Choroid plexus epithelial cell (primary cell): Measurements from ENCODE around the gene TMEM200C.

Experiments
- DNase-seq: peaks from one replicate; pipeline ENCODE4 v3.0.0-alpha.2; 2010; ENCODE audit warnings: low read depth
- H3K4me3 ChIP-seq: 2 replicates; pipeline ENCODE4 v1.5.1; 2011; ENCODE audit warnings: low read depth, mild to moderate bottlenecking, control low read depth, low read length, moderate library complexity
- CTCF ChIP-seq: conservative IDR thresholded peaks from 2 replicates; pipeline ENCODE4 v1.5.1; 2011; ENCODE audit warnings: low read depth, mild to moderate bottlenecking, control low read depth, inconsistent platforms, low read length, moderate library complexity

TMEM200C gene

GRCh38 chr18:5909125-5909524 lies 13.8 kb upstream of the TMEM200C start:
- DNase-seq = peak; percentile 14
- no peak overlapping the region for H3K4me3 ChIP-seq
- no peak for TF ChIP-seq CTCF

- H3K4me3 ChIP-seq = no peak overlapping the region
- no peak for DNase-seq
- no peak for TF ChIP-seq CTCF
These were observed 8.1 kb upstream of the TMEM200C start for GRCh38 chr18:5903386-5903785.

GRCh38 chr18:5900262-5900661 lies 4.9 kb upstream of the TMEM200C start:
- TF ChIP-seq CTCF = no peak
- DNase-seq = no peak
- H3K4me3 ChIP-seq = no peak overlapping the region

- TF ChIP-seq CTCF = no peak
- DNase-seq = no peak
- H3K4me3 ChIP-seq = no peak overlapping the region
These were observed 4.5 kb upstream of the TMEM200C start for GRCh38 chr18:5899835-5900234.

GRCh38 chr18:5895876-5896740 lies 786 bp upstream of the TMEM200C start:
- no peak for TF ChIP-seq CTCF
- no peak for DNase-seq
- peak overlapping the region; percentile 11 for H3K4me3 ChIP-seq

GRCh38 chr18:5894611-5895298 lies 567 bp downstream of the TMEM200C start:
- peak overlapping the region; percentile 24 for H3K4me3 ChIP-seq
- DNase-seq = no peak
- no peak for TF ChIP-seq CTCF
